Stimulated activated CD4-positive, alpha-beta T cell treated with anti-CD3 and anti-CD28 coated beads, Interleukin-1b, Interleukin-23, amount 100 ng/mL, for 24 hours (primary cell): ENCODE results near the gene AKR7A3.

Experiments
- DNase-seq, 4 experiments: peaks; one replicate each; pipeline ENCODE4 v3.0.0-alpha.2; 2020; ENCODE audit warnings: low read depth in 4 of 4, low spot score in 1 of 4

Gene AKR7A3

GRCh38 chr1:19288324-19289241 lies at the start of gene AKR7A3:
Gene AKR7A3 (minus strand): TSS chr1:19288770. CDS start chr1:19288709, 61 bp downstream.
- peak in 2 of 4 experiments; percentile 49 to 53 for DNase-seq

GRCh38 chr1:19338323-19338762 lies 49.8 kb upstream of the AKR7A3 start:
- DNase-seq = no peak

GRCh38 chr1:19337289-19337688 lies 48.7 kb upstream of the AKR7A3 start:
- DNase-seq = no peak

- peak in 2 of 4 experiments; percentile 33 to 55 for DNase-seq
Measured at GRCh38 chr1:19336543-19336942, 48.0 kb upstream of the AKR7A3 start.

- DNase-seq = no peak
Measured at GRCh38 chr1:19333587-19334354, 45.2 kb upstream of the AKR7A3 start.

- DNase-seq = no peak
Measured at GRCh38 chr1:19332832-19333231, 44.3 kb upstream of the AKR7A3 start.

GRCh38 chr1:19331262-19331878 lies 42.8 kb upstream of the AKR7A3 start:
- no peak for DNase-seq

GRCh38 chr1:19330449-19331135 lies 42.0 kb upstream of the AKR7A3 start:
- DNase-seq = no peak

GRCh38 chr1:19329611-19330010 lies 41.0 kb upstream of the AKR7A3 start:
- DNase-seq = no peak

- DNase-seq = no peak
Measured at GRCh38 chr1:19329188-19329587, 40.6 kb upstream of the AKR7A3 start.

GRCh38 chr1:19328486-19328885 lies 39.9 kb upstream of the AKR7A3 start:
- no peak for DNase-seq

GRCh38 chr1:19327736-19328135 lies 39.2 kb upstream of the AKR7A3 start:
- no peak for DNase-seq

GRCh38 chr1:19327301-19327700 lies 38.7 kb upstream of the AKR7A3 start:
- no peak for DNase-seq

- DNase-seq = no peak
Measured at GRCh38 chr1:19326748-19327065, 38.1 kb upstream of the AKR7A3 start.

GRCh38 chr1:19325958-19326747 lies 37.6 kb upstream of the AKR7A3 start:
- no peak for DNase-seq

GRCh38 chr1:19325368-19325957 lies 36.9 kb upstream of the AKR7A3 start:
- no peak for DNase-seq

- DNase-seq = no peak
Measured at GRCh38 chr1:19324665-19324990, 36.1 kb upstream of the AKR7A3 start.

GRCh38 chr1:19323987-19324664 lies 35.6 kb upstream of the AKR7A3 start:
- DNase-seq = no peak

- DNase-seq = no peak
Measured at GRCh38 chr1:19322481-19322880, 33.9 kb upstream of the AKR7A3 start.

GRCh38 chr1:19321071-19321470 lies 32.5 kb upstream of the AKR7A3 start:
- DNase-seq = no peak
